B cell (primary cell): ENCODE data around the gene BEND2. TPM values are rescaled to one million over a fixed set of nuclear protein-coding genes. Genes with fewer than 3 reads are reported as not detected.

Experiments used
- ATAC-seq: fragments of 200-7000 bp; cut with Tn5 transposase; one replicate; pipeline ENCODE4 v1.10.0; 2021; ENCODE audit warnings: low read depth, mild to moderate bottlenecking, moderate number of reproducible peaks, moderate library complexity
- CTCF ChIA-PET: fragments of 350-600 bp; sonication (Branson Sonifier 250); formaldehyde crosslinking; loops from one replicate; lab custom pipeline; 2021; ENCODE audit warnings: antibody characterized with exemption, inconsistent platforms; lab: Charles Lee
- POLR2A ChIA-PET: fragments of 350-600 bp; sonication (Branson Sonifier 250); formaldehyde crosslinking; loops from one replicate; lab custom pipeline; 2021; ENCODE audit warnings: antibody characterized with exemption; lab: Charles Lee
- DNase-seq: peaks from one replicate; pipeline ENCODE4 v3.0.0; 2013
- H2AFZ ChIP-seq: 2 replicates; pipeline ENCODE4 v1.6.1; 2012; ENCODE audit warnings: mild to moderate bottlenecking, low read depth, low read length; ENCODE audit not compliant: insufficient read depth, poor library complexity, severe bottlenecking
- H3K27ac ChIP-seq, 2 donors: 1 replicate in 1 of 2; 2 replicates in 1 of 2; pipeline ENCODE4 v1.5.1; 2012 to 2013; ENCODE audit warnings: low read length in 2 of 2, mild to moderate bottlenecking in 2 of 2, moderate library complexity in 1 of 2
- H3K27me3 ChIP-seq, 4 experiments: fragments of 200-600 bp in 1 of 4; sonication (generic) in 1 of 4; replicated peaks in 1 of 4; 1 replicate in 2 of 4; 2 replicates in 2 of 4; pipeline versions ENCODE4 v1.6.1 to v1.7.0; 2013 to 2016; ENCODE audit warnings: low read length in 3 of 4, mild to moderate bottlenecking in 2 of 4, mixed read lengths in 1 of 4, moderate library complexity in 1 of 4; ENCODE audit not compliant: insufficient read depth in 4 of 4, control insufficient read depth in 3 of 4; ENCODE audit errors: control extremely low read depth in 1 of 4
- H3K36me3 ChIP-seq, 2 experiments: replicated peaks in 1 of 2; 1 replicate in 1 of 2; 2 replicates in 1 of 2; pipeline versions ENCODE4 v1.6.1 to v1.7.1; 2013; ENCODE audit warnings: low read length in 1 of 2; ENCODE audit not compliant: insufficient read depth in 2 of 2, control insufficient read depth in 1 of 2; ENCODE audit errors: control extremely low read depth in 1 of 2, extremely low read depth in 1 of 2
- H3K4me1 ChIP-seq, 2 donors: fragments of 200-600 bp in 1 of 2; sonication (generic) in 1 of 2; 1 replicate in 1 of 2; 2 replicates in 1 of 2; pipeline versions ENCODE4 v1.5.1 to v1.6.1; 2013 to 2017; ENCODE audit warnings: low read length in 2 of 2; ENCODE audit not compliant: control insufficient read depth in 2 of 2, insufficient read depth in 2 of 2
- H3K4me2 ChIP-seq: replicated peaks from 2 replicates; pipeline ENCODE3; 2012; ENCODE audit warnings: mild to moderate bottlenecking, low read depth, low read length; ENCODE audit not compliant: poor library complexity, severe bottlenecking
- H3K4me3 ChIP-seq, 5 experiments: fragments of 200-600 bp in 1 of 5; sonication (generic) in 1 of 5; 1 replicate in 3 of 5; 2 replicates in 2 of 5; pipeline versions ENCODE4 v1.5.1 to v1.7.0; 2011 to 2016; ENCODE audit warnings: low read length in 4 of 5, mild to moderate bottlenecking in 4 of 5, low read depth in 2 of 5, control low read depth in 1 of 5, moderate library complexity in 1 of 5; ENCODE audit not compliant: insufficient read depth in 1 of 5; ENCODE audit errors: control extremely low read depth in 1 of 5, extremely low read depth in 1 of 5
- H3K79me2 ChIP-seq: fragments of 200-600 bp; sonication (generic); one replicate; pipeline ENCODE4 v1.6.0; 2016; ENCODE audit warnings: low read length; ENCODE audit not compliant: control insufficient read depth, insufficient read depth
- H3K9ac ChIP-seq: fragments of 200-600 bp; sonication (generic); 2 replicates; pipeline ENCODE4 v1.6.1; 2017; ENCODE audit warnings: mild to moderate bottlenecking, low read length, moderate library complexity
- H3K9me3 ChIP-seq, 3 donors: one replicate each; pipeline versions ENCODE4 v1.6.1 to v1.7.1; 2013; ENCODE audit warnings: low read length in 2 of 3; ENCODE audit not compliant: control insufficient read depth in 2 of 3, insufficient read depth in 1 of 3; ENCODE audit errors: control extremely low read depth in 1 of 3
- H4K20me1 ChIP-seq: 2 replicates; pipeline ENCODE4 v1.6.0; 2012; ENCODE audit warnings: mild to moderate bottlenecking, low read length; ENCODE audit not compliant: insufficient read depth, control insufficient read depth, poor library complexity, severe bottlenecking
- H3K27ac Mint-ChIP-seq: one replicate; pipeline ENCODE4 v1.8.0; 2021; ENCODE audit warnings: mixed read lengths
- H3K27me3 Mint-ChIP-seq: one replicate; pipeline ENCODE4 v1.8.0; 2021; ENCODE audit warnings: mixed read lengths
- H3K4me1 Mint-ChIP-seq: one replicate; pipeline ENCODE4 v1.8.0; 2021; ENCODE audit warnings: mixed read lengths
- H3K4me3 Mint-ChIP-seq: one replicate; pipeline ENCODE4 v1.8.0; 2021; ENCODE audit warnings: mixed read lengths
- H3K9me3 Mint-ChIP-seq: one replicate; pipeline ENCODE4 v1.8.0; 2022; ENCODE audit warnings: mixed read lengths; ENCODE audit not compliant: insufficient read depth
- EZH2 ChIP-seq: IDR thresholded peaks from 2 replicates; pipeline ENCODE4 v1.6.1; 2012; ENCODE audit warnings: borderline replicate concordance, low read depth, mild to moderate bottlenecking, moderate library complexity, low read length; ENCODE audit not compliant: insufficient read depth, poor library complexity, severe bottlenecking
- WGBS: methylation state at CpG from one replicate; pipeline ENCODE4 v1.1.5; 2013; ENCODE audit warnings: missing lambda C conversion rate; ENCODE audit not compliant: insufficient coverage; 5-methylcytosine and 5-hydroxymethylcytosine counted together
- intact Hi-C: fragments of 100-400 bp; cut with micrococcal nuclease; formaldehyde crosslinking; loops from one replicate; pipeline ENCODE4 v1.10.0; 2022
- polyA plus RNA-seq: library from polyadenylated mRNA; depleted of rRNA; stranded (reverse); fragments of >200 nt; gene quantifications from 2 replicates; pipeline ENCODE4 v1.2.3, GENCODE V29; 2012
- total RNA-seq, 2 donors: library from RNA; stranded (reverse); fragments of 120-200 nt in 1 of 2; gene quantifications; 1 replicate in 1 of 2; 2 replicates in 1 of 2; pipeline versions ENCODE4 v1.2.3 to v1.2.4, GENCODE V29; 2013 to 2022
- TF ChIP-seq, protein P1 (sequence below): fragments of 200-600 bp; IDR thresholded peaks from one replicate; pipeline ENCODE4 v1.8.0; 2022; ENCODE audit warnings: antibody characterized with exemption, mild to moderate bottlenecking

The BEND2 gene
- total and polyA plus RNA-seq, 2 donors (not counting 1 experiment from before 2014, with no cell fraction given), result not detected

GRCh38 chrX:18136816-18137215 is 83.9 kb downstream of the BEND2 start:
- WGBS, result 100% methylated on average over 2 of the region's 6 CpGs
- no peak overlapping the region for H3K4me3 Mint-ChIP-seq
- no peaks in the 10 kb centered on the region for H3K9me3 Mint-ChIP-seq
- TF ChIP-seq, protein P1, sequence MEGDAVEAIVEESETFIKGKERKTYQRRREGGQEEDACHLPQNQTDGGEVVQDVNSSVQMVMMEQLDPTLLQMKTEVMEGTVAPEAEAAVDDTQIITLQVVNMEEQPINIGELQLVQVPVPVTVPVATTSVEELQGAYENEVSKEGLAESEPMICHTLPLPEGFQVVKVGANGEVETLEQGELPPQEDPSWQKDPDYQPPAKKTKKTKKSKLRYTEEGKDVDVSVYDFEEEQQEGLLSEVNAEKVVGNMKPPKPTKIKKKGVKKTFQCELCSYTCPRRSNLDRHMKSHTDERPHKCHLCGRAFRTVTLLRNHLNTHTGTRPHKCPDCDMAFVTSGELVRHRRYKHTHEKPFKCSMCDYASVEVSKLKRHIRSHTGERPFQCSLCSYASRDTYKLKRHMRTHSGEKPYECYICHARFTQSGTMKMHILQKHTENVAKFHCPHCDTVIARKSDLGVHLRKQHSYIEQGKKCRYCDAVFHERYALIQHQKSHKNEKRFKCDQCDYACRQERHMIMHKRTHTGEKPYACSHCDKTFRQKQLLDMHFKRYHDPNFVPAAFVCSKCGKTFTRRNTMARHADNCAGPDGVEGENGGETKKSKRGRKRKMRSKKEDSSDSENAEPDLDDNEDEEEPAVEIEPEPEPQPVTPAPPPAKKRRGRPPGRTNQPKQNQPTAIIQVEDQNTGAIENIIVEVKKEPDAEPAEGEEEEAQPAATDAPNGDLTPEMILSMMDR, result no peak
- Histone ChIP-seq H4K20me1 (no peaks in the 10 kb centered on the region), H3K4me3 (no peak overlapping the region), H3K79me2 (no peaks in the 10 kb centered on the region), H3K27ac (no peak overlapping the region), H3K9me3 (no peaks in the 10 kb centered on the region), H3K36me3 (no peaks in the 10 kb centered on the region), H3K4me1 (no peaks in the 10 kb centered on the region), H3K9ac (no peak overlapping the region), H2AFZ (no peak overlapping the region), H3K27me3 (no peaks in the 10 kb centered on the region), H3K4me2 (no peak overlapping the region)
- CTCF ChIA-PET, result no interaction called here
- ATAC-seq (no peak), DNase-seq (no peak)
- intact Hi-C loops, result no loop called here
- H3K4me1 Mint-ChIP-seq, result no peaks in the 10 kb centered on the region
- H3K27me3 Mint-ChIP-seq, result no peaks in the 10 kb centered on the region
- POLR2A ChIA-PET, result no interaction called here
- H3K27ac Mint-ChIP-seq, result no peak overlapping the region

GRCh38 chrX:18133605-18134004 is 87.1 kb downstream of the BEND2 start:
- H3K27me3 Mint-ChIP-seq, result no peaks in the 10 kb centered on the region
- Histone ChIP-seq H3K9me3 (no peaks in the 10 kb centered on the region), H3K36me3 (no peaks in the 10 kb centered on the region), H3K27me3 (no peaks in the 10 kb centered on the region), H3K9ac (no peak overlapping the region), H3K79me2 (no peaks in the 10 kb centered on the region), H3K27ac (no peak overlapping the region), H4K20me1 (no peaks in the 10 kb centered on the region), H3K4me1 (no peaks in the 10 kb centered on the region), H3K4me2 (no peak overlapping the region), H2AFZ (no peak overlapping the region), H3K4me3 (no peak overlapping the region)
- no peaks in the 10 kb centered on the region for H3K4me1 Mint-ChIP-seq
- intact Hi-C loops, result no loop called here
- no peaks in the 10 kb centered on the region for H3K9me3 Mint-ChIP-seq
- H3K27ac Mint-ChIP-seq, result no peak overlapping the region
- no peak for ATAC-seq
- no peak for DNase-seq
- CTCF ChIA-PET, result no interaction called here
- no peak overlapping the region for H3K4me3 Mint-ChIP-seq
- 95% methylated on average over 4 of the region's 6 CpGs for WGBS
- TF ChIP-seq EZH2, result no peak
- TF ChIP-seq, protein P1, result no peak
- POLR2A ChIA-PET, result no interaction called here
